OCI-LY7 (cell line): ENCODE measurements around the gene SLC44A2. TPM values are rescaled to one million over a fixed set of nuclear protein-coding genes. Genes with fewer than 3 reads are reported as not detected.

Experiments
- BruUV-seq: library from RNA; stranded (reverse); fragments of 400-500 nt; replicated peaks from 2 replicates; lab custom pipeline; 2021; lab: Mats Ljungman, UMichigan
- CTCF ChIA-PET: fragments of 300-600 bp; sonication (Branson Sonifier 250); formaldehyde crosslinking; loops from one replicate; lab custom pipeline; 2022; ENCODE audit warnings: antibody characterized with exemption; ENCODE audit not compliant: unreplicated experiment; lab: Charles Lee
- POLR2A ChIA-PET: fragments of 300-600 bp; sonication (Branson Sonifier 250); formaldehyde crosslinking; loops from one replicate; lab custom pipeline; 2022; ENCODE audit warnings: antibody characterized with exemption; lab: Charles Lee
- DNase-seq: peaks from one replicate; pipeline ENCODE4 v3.0.0-alpha.2; 2015; ENCODE audit warnings: low spot score
- H2AFZ ChIP-seq: fragments of 200-600 bp; sonication (generic), shearing (Covaris generic); 2 replicates; pipeline ENCODE4 v1.6.1; 2014; ENCODE audit warnings: mild to moderate bottlenecking, antibody characterized with exemption, low read length, moderate library complexity
- H3K27ac ChIP-seq: fragments of 200-600 bp; sonication (generic); 2 replicates; pipeline ENCODE4 v1.5.1; 2014; ENCODE audit warnings: mixed run types, low read depth, mild to moderate bottlenecking, moderate library complexity, low read length, inconsistent platforms; ENCODE audit not compliant: poor library complexity, severe bottlenecking
- H3K36me3 ChIP-seq: fragments of 200-600 bp; sonication (generic); 2 replicates; pipeline ENCODE4 v1.6.1; 2014; ENCODE audit warnings: mild to moderate bottlenecking, antibody characterized with exemption, low read length, moderate library complexity, mixed read lengths; ENCODE audit not compliant: insufficient read depth
- H3K4me1 ChIP-seq: fragments of 200-600 bp; sonication (generic); 2 replicates; pipeline ENCODE4 v1.5.1; 2014; ENCODE audit warnings: mild to moderate bottlenecking, low read length; ENCODE audit not compliant: insufficient read depth, poor library complexity, severe bottlenecking
- H3K4me2 ChIP-seq: fragments of 200-600 bp; sonication (generic); 2 replicates; pipeline ENCODE4 v1.6.1; 2014; ENCODE audit warnings: mild to moderate bottlenecking, low read length
- H3K4me3 ChIP-seq: fragments of 200-600 bp; sonication (generic); 2 replicates; pipeline ENCODE4 v1.5.1; 2014; ENCODE audit warnings: mild to moderate bottlenecking, low read depth, low read length; ENCODE audit not compliant: poor library complexity, severe bottlenecking
- H3K79me2 ChIP-seq: fragments of 200-600 bp; sonication (generic); 2 replicates; pipeline ENCODE4 v1.6.1; 2016; ENCODE audit warnings: low read depth, mild to moderate bottlenecking, low read length, moderate library complexity, mixed read lengths; ENCODE audit not compliant: insufficient read depth
- H3K9me2 ChIP-seq: fragments of 200-600 bp; sonication (generic); 2 replicates; pipeline ENCODE4 v1.6.1; 2016; ENCODE audit warnings: mild to moderate bottlenecking, low read length, mixed read lengths; ENCODE audit not compliant: insufficient read depth
- H3K9me3 ChIP-seq: fragments of 200-600 bp; sonication (generic); 2 replicates; pipeline ENCODE4 v1.6.1; 2014; ENCODE audit warnings: mild to moderate bottlenecking, mixed run types, low read length, mixed read lengths
- H4K20me1 ChIP-seq: fragments of 200-600 bp; sonication (generic); 2 replicates; pipeline ENCODE4 v1.6.1; 2014; ENCODE audit warnings: mild to moderate bottlenecking, antibody characterized with exemption, low read length, moderate library complexity, mixed read lengths; ENCODE audit not compliant: insufficient read depth
- EZH2phosphoT487 ChIP-seq: fragments of 200-600 bp; sonication (generic); IDR thresholded peaks from 2 replicates; pipeline ENCODE4 v1.6.1; 2018; ENCODE audit warnings: low read depth, borderline replicate concordance, mild to moderate bottlenecking, mixed run types, antibody characterized with exemption, low read length, moderate library complexity, mixed read lengths
- intact Hi-C: fragments of 100-400 bp; cut with micrococcal nuclease; formaldehyde crosslinking; loops from one replicate; pipeline ENCODE4 v1.10.0; 2022; ENCODE audit not compliant: unreplicated experiment
- total RNA-seq, 2 experiments: library from RNA; depleted of rRNA in 1 of 2; stranded (reverse); fragments of >200 nt in 1 of 2; shearing (Covaris generic) in 1 of 2; gene quantifications; 2 replicates each; pipeline ENCODE4 v1.2.3, GENCODE V29; 2014 to 2022
- TF ChIP-seq, protein P1 (sequence below): fragments of 200-600 bp; sonication (generic); conservative IDR thresholded peaks from 2 replicates; pipeline ENCODE4 v1.5.1; 2014; ENCODE audit warnings: mild to moderate bottlenecking, antibody characterized with exemption, low read length, moderate library complexity, mixed read lengths

SLC44A2 gene
- total RNA-seq, 2 experiments from 2014 or later, result 115 to 197 TPM

- no peak for DNase-seq
- Histone ChIP-seq H3K27ac (no peak overlapping the region), H3K9me3 (no peaks in the 10 kb centered on the region), H2AFZ (no peak overlapping the region), H3K79me2 (peaks cover 87% of the 10 kb centered on the region), H3K4me1 (peaks cover 4% of the 10 kb centered on the region), H3K4me3 (no peak overlapping the region), H3K9me2 (no peaks in the 10 kb centered on the region), H3K36me3 (peaks cover 82% of the 10 kb centered on the region), H4K20me1 (0 out of 2 replicates have a peak, but pooled peaks cover 3% of the 10 kb centered on the region), H3K4me2 (no peak overlapping the region)
- no peak for TF ChIP-seq EZH2phosphoT487
- TF ChIP-seq, protein P1, sequence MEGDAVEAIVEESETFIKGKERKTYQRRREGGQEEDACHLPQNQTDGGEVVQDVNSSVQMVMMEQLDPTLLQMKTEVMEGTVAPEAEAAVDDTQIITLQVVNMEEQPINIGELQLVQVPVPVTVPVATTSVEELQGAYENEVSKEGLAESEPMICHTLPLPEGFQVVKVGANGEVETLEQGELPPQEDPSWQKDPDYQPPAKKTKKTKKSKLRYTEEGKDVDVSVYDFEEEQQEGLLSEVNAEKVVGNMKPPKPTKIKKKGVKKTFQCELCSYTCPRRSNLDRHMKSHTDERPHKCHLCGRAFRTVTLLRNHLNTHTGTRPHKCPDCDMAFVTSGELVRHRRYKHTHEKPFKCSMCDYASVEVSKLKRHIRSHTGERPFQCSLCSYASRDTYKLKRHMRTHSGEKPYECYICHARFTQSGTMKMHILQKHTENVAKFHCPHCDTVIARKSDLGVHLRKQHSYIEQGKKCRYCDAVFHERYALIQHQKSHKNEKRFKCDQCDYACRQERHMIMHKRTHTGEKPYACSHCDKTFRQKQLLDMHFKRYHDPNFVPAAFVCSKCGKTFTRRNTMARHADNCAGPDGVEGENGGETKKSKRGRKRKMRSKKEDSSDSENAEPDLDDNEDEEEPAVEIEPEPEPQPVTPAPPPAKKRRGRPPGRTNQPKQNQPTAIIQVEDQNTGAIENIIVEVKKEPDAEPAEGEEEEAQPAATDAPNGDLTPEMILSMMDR, result no peak
- ChIA-PET POLR2A (interaction anchor here (0.7 kb wide), 1 partner anchor 207 kb away, joined by 5 read pairs; no protein-coding TSS in a partner anchor), CTCF (no interaction called here)
- no TSS peak for BruUV-seq
- intact Hi-C loops, result no loop called here
Measured at GRCh38 chr19:10617409-10618121, 7.8 kb upstream of the SLC44A2 start.

- intact Hi-C loops, result no loop called here
- peaks cover 4% of the 10 kb centered on the region for H3K4me1 ChIP-seq
- no peak overlapping the region for H2AFZ ChIP-seq
- peaks cover 76% of the 10 kb centered on the region for H3K36me3 ChIP-seq
- no TSS peak for BruUV-seq
- TF ChIP-seq, protein P1, result no peak
- no peak for TF ChIP-seq EZH2phosphoT487
- DNase-seq, result no peak
- POLR2A ChIA-PET, result interaction anchor here (0.6 to 0.7 kb wide), 3 partner anchors 14 to 184 kb away, joined by 3 to 4 read pairs (median 3); no protein-coding TSS in a partner anchor
- CTCF ChIA-PET, result no interaction called here
- H3K4me3 ChIP-seq, result no peak overlapping the region
- H3K9me2 ChIP-seq, result no peaks in the 10 kb centered on the region
- peaks cover 86% of the 10 kb centered on the region for H3K79me2 ChIP-seq
- H3K4me2 ChIP-seq, result no peak overlapping the region
- no peak overlapping the region for H3K27ac ChIP-seq
- H3K9me3 ChIP-seq, result no peaks in the 10 kb centered on the region
- H4K20me1 ChIP-seq, result 0 out of 2 replicates have a peak, but pooled peaks cover 3% of the 10 kb centered on the region
Measured at GRCh38 chr19:10618846-10619245, 6.5 kb upstream of the SLC44A2 start.

DNA sequence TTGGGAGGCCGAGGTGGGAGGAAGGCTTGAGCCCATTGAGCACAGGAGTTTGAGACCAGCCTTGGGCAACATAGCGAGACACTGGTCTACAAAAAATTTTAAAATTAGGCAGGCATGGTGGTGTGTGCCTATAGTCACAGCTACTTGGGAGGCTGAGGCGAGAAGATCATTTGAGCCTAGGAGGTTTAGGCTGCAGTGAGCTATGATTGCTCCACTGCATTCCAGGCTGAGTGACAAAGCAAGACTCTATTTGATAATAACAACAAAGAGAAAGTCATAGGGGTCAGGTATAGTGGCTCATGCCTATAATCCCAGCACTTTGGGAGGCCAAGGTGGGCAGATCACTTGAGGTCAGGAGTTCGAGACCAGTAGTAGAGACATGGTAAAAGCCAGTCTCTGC, 4.6 kb upstream of the SLC44A2 start:
- intact Hi-C loops, result no loop called here
- no peaks in the 10 kb centered on the region for H3K9me3 ChIP-seq
- POLR2A ChIA-PET, result interaction anchor here (0.8 kb wide), 1 partner anchor 40 kb away, joined by 3 read pairs; no protein-coding TSS in a partner anchor
- H4K20me1 ChIP-seq, result no peaks in the 10 kb centered on the region
- H3K4me3 ChIP-seq, result no peak overlapping the region
- no peak overlapping the region for H3K4me2 ChIP-seq
- peaks cover 70% of the 10 kb centered on the region for H3K36me3 ChIP-seq
- H3K79me2 ChIP-seq, result peaks cover 77% of the 10 kb centered on the region
- H3K9me2 ChIP-seq, result no peaks in the 10 kb centered on the region
- H2AFZ ChIP-seq, result no peak overlapping the region
- no TSS peak for BruUV-seq
- CTCF ChIA-PET, result interaction anchor here (0.6 kb wide), 1 partner anchor 76 kb away, joined by 3 read pairs; no protein-coding TSS in a partner anchor
- DNase-seq, result no peak
- no peaks in the 10 kb centered on the region for H3K4me1 ChIP-seq
- no peak for TF ChIP-seq EZH2phosphoT487
- TF ChIP-seq, protein P1, result no peak
- no peak overlapping the region for H3K27ac ChIP-seq
